GM12874 (cell line): ENCODE measurements around the gene TSPEAR.
"Not testable (repeated sequence)": the region's sequence is repeated elsewhere in the genome, so short reads cannot be mapped to it uniquely, and the experiment has no call there.

Experiments used
- TF ChIP-seq, protein P1 (sequence below): IDR thresholded peaks from 2 replicates; pipeline ENCODE4 v1.5.1; 2011; ENCODE audit warnings: low read depth, mild to moderate bottlenecking, control low read depth, low read length, moderate library complexity; ENCODE audit not compliant: insufficient read depth

TSPEAR gene

GRCh38 chr21:44600118-44600978 is 111.0 kb downstream of the TSPEAR start, which contains the start of gene KRTAP10-7:
TSS of gene KRTAP10-7 (plus strand) at chr21:44600597. CDS start at chr21:44600622, 25 bp downstream.
- TF ChIP-seq, protein P1, sequence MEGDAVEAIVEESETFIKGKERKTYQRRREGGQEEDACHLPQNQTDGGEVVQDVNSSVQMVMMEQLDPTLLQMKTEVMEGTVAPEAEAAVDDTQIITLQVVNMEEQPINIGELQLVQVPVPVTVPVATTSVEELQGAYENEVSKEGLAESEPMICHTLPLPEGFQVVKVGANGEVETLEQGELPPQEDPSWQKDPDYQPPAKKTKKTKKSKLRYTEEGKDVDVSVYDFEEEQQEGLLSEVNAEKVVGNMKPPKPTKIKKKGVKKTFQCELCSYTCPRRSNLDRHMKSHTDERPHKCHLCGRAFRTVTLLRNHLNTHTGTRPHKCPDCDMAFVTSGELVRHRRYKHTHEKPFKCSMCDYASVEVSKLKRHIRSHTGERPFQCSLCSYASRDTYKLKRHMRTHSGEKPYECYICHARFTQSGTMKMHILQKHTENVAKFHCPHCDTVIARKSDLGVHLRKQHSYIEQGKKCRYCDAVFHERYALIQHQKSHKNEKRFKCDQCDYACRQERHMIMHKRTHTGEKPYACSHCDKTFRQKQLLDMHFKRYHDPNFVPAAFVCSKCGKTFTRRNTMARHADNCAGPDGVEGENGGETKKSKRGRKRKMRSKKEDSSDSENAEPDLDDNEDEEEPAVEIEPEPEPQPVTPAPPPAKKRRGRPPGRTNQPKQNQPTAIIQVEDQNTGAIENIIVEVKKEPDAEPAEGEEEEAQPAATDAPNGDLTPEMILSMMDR = not testable (repeated sequence)

DNA sequence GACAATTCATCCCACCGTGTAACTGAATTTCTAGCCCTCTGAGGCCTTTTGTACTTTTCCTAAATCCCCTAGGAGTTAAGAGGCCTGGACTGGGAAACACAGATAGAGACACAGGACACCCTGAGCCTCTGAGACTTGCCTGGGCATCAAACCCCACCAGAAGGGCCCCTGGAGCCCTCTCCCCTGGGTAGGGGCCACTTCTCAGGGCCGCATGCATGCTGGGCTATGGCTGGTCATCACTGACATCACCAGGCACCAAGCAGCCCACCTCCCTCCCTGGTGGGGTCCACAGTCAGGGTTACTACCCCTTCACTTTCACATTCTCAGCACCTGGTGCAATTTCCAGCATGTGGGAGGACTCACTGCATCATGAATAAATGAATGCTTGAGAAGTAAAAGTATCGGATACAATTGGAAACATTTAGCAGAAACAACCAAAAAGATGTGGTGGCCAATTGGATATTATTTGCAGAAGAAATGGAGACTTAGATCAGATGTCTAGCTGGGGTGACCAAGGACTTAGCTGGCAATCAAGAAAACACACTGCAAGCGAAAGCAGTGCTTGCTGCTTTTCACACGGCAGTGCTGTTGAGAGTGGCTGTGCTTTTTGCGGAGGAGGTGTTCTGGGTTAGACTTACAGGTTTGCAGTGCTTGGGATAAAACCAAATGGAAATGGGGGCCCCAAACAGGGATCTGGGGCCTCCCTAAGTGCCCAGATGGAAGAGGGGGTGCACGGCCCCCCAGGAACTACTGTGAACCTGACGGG is 111.9 kb downstream of the TSPEAR start:
- TF ChIP-seq, protein P1 = no peak

DNA sequence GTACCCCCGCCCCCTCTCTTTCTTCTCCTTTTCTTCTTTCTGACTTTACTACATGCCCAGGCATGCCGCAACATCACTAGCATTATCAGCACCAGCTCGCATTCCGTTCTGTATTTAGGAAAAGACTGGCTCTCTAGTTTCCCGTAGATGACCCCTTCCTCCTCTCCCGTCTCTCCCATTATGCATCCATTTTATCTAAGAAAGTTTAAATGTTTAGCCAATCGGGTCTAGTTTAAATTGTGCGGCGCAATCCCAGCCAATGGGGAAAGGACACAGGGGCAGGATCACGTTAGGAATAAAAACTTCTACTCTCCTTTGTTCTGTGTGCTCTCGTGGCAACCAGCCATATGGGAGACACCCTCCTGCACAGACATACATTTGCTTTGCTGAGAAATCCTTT is 113.3 kb downstream of the TSPEAR start:
- TF ChIP-seq, protein P1 = no peak

DNA sequence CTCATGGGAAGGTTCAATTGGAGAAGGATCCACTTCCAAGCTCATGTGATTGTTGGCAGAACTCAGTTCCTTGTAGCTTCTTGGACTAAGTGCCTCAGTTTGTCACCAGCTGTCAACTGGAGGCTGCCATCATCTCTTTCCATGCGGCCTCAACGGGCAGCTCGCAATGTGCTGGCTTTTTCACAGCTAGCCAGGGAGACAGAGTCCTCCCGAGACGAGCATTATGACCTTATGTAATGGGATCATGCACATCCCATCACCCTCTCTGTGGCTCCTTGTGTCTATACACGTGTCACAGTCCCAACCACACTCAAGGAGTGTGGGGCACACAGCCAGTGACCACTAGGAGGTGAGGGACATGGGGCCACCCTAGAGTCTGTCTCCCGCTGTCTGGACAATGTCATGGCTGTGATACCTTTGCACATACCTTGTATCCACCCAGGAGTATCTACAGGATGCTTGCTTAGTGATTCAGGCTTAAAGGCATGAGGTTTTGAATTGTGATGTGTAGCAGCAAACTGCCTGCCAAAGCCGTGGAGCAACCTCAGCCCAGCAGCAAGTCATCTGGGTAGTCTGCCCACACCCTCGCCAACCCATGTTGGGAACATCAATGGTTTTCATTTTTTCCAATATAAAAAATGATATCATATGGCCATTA is 115.2 kb downstream of the TSPEAR start:
- TF ChIP-seq, protein P1 = no peak

GRCh38 chr21:44595524-44595923 is 115.8 kb downstream of the TSPEAR start:
- TF ChIP-seq, protein P1 = no peak

DNA sequence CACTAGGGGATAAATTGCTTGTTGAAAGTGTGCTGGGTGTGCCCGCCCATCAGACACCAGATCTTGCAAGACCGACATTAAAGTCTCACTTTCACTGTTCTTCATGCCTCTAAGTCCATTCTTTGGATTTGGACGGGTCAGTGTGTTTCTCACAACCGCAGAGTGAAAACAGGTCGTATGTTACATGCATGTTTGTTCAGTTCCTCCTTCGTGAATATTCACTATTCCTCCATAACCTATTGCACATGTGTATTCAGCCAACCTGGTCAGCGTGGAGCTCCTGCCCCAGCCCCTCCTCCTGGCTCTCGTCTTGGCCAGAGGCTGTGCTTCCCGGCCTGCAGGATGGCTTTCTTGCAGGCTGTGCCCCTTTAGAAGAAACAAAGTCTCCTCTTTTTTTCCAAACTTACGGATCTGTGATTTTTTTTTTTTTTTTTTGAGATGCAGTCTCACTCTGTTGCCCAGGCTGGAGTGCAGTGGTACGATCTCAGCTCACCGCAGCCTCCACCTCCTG is 116.9 kb downstream of the TSPEAR start:
- TF ChIP-seq, protein P1 = no peak
